ENCODE results near the gene ZNRD2. TPM values are rescaled to one million over a fixed set of nuclear protein-coding genes. Genes with fewer than 3 reads are reported as not detected.
A peak's percentile ranks its signal among the peaks of the same experiment; 100 is the strongest.

Gene ZNRD2
- polyA plus RNA-seq, 3 donors, result 50.0 to 72.9 (median 58.8) TPM

- no peak overlapping the region for H3K27ac ChIP-seq (ENCODE audit: low read depth, low read length)
- WGBS, 3 donors, result 78 to 89% (median 85%) methylated on average over 22 of the region's 22 CpGs
These were observed 22.7 kb downstream of the ZNRD2 start for GRCh38 chr11:65592858-65593517.

DNA sequence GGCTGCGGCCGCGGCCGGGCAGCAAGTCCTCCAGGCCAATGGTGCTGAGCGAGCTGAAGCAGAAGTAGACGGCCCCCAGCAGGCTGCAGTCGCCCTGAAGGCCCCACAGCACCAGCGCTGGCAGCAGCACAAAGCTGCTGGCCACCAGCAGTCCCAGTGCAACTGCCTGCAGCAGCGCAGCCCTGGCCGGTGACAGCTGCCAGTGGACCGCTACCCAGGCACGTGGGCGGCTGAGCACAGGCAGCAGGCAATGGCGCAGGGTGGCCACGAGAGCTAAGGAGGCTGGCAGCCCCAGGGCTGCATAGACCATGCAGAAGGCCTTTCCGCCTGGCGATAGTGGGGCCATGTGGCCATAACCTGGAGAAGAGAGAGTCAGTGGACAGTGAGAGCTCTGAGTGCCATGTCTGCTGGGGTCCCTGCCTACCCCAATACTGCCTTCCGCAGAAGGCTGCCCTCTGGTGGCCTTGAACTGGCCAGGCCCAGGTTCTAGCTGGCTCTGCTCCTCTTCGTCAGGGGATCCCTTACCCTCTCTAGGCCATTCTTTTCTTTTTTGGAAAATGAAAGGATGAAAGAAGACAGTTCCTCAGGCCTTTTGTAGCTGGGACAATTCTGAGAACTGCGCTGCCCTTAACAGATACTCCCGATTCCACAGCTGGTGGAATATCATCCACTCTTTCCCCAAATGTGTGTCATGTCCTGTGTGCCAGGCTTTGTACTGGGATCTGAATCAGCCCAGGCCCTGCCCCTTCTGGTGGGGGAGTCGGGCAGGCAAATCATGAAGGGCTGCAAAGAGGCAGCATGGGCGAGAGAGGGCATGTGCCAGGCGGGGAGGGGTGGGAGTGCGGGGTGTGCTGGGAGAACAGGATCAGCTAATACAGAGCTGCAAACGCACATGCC is 23.5 kb downstream of the ZNRD2 start:
- H3K27ac ChIP-seq (ENCODE audit: low read depth, low read length), result no peak overlapping the region

DNA sequence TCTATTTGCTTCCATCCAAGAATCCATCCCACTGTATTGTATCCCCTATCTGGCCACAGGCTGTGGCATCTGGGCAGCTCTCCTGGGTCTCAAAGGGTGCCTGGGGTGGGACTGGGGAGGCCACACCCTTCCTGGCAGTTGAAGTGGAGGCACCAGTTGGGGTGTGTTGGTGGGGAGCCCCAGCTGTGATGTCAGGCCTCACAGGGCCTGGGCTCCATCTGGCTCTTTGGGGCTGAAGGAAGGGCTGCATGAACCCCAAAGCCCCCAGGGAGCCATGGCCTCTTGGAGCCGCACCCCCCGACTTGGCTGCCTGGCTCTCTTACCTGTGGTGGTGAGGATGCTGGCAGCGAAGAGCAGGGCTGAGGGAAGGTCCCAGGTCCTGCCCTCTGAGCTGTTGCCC is 24.9 kb downstream of the ZNRD2 start:
- WGBS, 3 donors, result 75 to 82% (median 81%) methylated on average over 3 of the region's 3 CpGs
- no peak overlapping the region for H3K27ac ChIP-seq (ENCODE audit: low read depth, low read length)

More for the DNA sequence above, 23.5 kb downstream of the ZNRD2 start:
- WGBS, 3 donors, result 80 to 84% (median 83%) methylated on average over 26 of the region's 26 CpGs

DNA sequence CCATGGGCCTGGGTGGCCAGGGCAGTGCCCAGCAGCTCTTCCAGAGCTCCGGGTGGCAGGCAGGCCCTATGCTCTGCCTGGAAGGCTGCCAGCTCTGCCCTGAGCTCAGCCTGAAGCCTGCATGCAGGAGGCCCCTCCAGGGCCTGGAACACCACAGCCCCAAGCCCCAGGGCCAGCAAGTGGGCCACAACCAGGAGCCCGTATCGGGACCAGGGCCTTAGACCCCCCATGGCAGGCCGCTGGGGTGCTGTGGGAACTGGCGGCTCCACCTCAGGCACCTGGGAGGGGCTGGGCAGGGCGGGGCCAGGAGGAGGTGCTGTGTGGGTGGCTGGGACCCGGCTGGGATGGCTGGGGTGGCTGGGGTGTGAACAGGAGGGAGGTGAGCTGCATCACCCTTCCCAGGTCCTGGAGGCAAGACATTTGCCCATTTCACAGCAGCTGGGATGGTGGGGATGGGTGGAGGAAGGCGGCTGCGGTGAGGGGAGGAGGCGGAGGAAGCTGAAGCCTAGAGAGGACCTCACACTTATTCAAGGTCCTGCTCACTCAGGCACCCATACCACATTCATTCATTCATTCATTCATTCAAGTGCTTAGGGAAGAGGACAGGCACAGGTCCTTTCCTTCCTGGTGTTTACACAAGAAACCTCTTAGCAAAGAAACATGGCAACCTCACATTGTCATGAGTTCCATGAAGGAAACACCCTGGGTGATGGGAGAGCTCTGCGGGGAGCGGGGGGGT is 25.4 kb downstream of the ZNRD2 start, which contains the start of gene KCNK7:
Gene KCNK7, minus strand, starts transcription at position 258 of the 739 bp plus-strand sequence. Its CDS starts 28 bp downstream, at position 230.
- WGBS, 3 donors, result 70 to 76% (median 71%) methylated on average over 12 of the region's 12 CpGs
- H3K27ac ChIP-seq (ENCODE audit: low read depth, low read length), result no peak within 1 kb of the TSS

- WGBS, 3 donors, result 80 to 81% (median 81%) methylated on average over 6 of the region's 6 CpGs
- H3K27ac ChIP-seq (ENCODE audit: low read depth, low read length), result no peak overlapping the region
These were observed 26.2 kb downstream of the ZNRD2 start for GRCh38 chr11:65596520-65596919.

GRCh38 chr11:65598258-65598699 is 28.0 kb downstream of the ZNRD2 start:
- H3K27ac ChIP-seq (ENCODE audit: low read depth, low read length), result no peak overlapping the region
- 84 to 94% (median 92%) methylated on average over 15 to 16 of the region's 16 CpGs for WGBS, 3 donors

DNA sequence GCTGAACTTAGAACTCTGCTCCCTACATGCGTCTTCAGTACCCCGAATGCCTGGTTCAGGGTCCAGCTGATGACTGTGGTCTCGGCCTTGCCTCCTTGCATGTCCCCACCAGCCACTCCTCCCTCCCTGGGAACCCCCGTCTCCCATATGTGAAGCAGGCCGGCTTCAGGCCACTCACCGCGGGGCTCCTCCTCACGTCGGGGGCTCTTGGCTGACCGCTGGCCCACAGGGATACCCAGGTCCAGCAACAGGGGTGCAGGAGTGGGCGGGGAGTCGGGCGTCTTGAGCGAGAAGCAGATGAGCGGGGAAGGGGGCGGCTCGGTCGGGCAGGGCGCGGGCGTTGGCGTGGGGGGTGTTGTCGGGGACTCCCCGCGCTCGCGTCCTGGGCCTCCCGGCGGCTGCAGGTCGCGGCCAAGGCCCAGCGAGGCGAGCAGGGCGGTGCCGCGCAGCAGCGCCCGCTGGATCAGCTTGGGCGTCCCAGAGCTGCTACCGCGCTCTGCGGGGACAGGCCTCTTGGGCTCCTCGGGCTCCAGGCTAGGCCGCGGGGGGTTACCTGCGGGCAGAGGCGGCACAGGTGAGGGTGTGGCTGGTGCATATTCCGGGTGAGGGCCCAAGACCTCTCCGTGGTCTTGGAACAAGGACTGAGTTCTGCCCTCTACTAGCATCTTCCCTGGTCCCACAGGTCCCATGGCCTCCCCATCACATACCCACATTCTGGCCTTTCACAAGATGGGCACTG is 29.1 kb downstream of the ZNRD2 start:
- H3K27ac ChIP-seq (ENCODE audit: low read depth, low read length), result no peak overlapping the region
- 87 to 90% (median 88%) methylated on average over 29 to 49 of the region's 49 CpGs for WGBS, 3 donors

DNA sequence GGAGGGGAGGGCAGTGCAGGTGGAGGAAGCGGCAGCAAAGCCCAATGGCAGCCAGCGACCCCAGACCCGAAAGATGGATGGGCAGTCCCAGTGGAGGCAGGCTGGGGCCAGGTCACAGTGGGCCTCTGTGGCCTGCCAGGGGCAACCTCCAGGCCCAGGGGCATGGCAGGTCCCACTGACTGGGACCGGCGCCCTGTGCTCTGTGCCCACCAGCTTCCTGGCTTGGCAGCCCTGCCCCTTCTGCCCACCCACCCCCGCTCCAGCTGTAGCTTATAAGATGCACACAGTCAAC is 29.6 kb downstream of the ZNRD2 start:
- WGBS, 3 donors, result 94 to 100% (median 98%) methylated on average over 5 to 6 of the region's 6 CpGs
- no peak overlapping the region for H3K27ac ChIP-seq (ENCODE audit: low read depth, low read length)

DNA sequence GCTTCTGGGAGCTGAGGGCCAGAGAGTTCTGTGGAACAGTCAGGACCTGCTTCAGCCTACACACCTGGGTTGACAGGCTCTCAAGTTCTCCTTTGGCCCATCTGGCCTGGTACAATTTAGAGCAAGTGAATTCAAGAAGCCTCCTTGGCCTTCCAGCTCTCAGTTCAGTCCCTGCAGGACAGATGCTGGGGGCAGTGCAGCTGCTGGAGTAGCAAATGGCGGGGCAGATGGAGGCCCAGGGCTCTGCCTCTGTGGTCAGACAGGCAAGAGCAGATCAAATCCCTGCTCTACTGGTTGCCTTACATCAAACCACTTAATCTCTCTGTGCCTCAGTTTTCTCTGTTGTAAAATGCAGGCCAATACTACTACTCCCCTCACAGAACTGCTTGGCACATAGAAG is 34.0 kb downstream of the ZNRD2 start:
- H3K27ac ChIP-seq (ENCODE audit: low read depth, low read length), result no peak overlapping the region
- WGBS, 3 donors, result 94 to 100% (median 98%) methylated on average over 1 of the region's 1 CpG

DNA sequence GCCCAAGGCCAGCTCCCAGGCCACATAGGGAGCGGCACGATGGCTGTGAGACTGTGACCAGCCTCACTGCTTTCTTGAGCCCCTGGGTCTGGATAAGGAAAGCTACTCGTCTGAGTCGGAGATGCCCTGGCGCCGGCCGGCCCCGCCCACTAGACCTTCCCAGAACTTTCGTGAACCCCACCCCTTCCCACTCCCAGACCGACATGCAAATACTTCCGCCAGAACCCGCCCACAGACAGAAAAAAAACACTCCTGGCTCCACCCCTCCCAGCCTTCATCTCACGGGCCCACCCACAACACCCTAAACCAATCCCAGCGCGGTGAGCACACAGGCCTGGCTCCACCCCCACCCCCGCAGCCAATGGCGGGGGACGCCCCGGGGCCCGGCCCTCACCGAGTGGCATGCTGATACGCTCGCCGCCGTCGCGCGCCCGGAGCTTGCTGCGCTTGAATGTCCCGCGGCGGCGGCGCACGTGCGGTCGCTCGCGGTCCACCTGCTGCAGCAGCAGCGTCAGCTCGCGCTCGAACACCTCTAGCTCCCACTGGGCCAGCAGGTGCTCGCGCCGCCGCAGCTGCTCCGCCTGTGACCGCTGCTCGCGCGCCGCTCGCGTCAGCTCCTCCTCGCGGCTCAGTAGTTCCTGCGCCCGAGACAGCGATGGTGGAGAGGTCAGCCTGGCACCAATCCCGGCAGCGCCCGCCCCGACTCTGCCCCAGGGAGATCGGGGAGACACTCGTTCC is 36.8 kb downstream of the ZNRD2 start:
- 41 to 59% (median 53%) methylated on average over 46 to 67 of the region's 67 CpGs for WGBS, 3 donors

GRCh38 chr11:65607614-65608426 is 37.5 kb downstream of the ZNRD2 start:
- WGBS, 3 donors, result 82 to 86% (median 85%) methylated on average over 37 of the region's 37 CpGs
- H3K27ac ChIP-seq (ENCODE audit: low read depth, low read length), result no peak overlapping the region

More for the DNA sequence above, 36.8 kb downstream of the ZNRD2 start:
- peak overlapping the region; percentile 56 for H3K27ac ChIP-seq (ENCODE audit: low read depth, low read length)

DNA sequence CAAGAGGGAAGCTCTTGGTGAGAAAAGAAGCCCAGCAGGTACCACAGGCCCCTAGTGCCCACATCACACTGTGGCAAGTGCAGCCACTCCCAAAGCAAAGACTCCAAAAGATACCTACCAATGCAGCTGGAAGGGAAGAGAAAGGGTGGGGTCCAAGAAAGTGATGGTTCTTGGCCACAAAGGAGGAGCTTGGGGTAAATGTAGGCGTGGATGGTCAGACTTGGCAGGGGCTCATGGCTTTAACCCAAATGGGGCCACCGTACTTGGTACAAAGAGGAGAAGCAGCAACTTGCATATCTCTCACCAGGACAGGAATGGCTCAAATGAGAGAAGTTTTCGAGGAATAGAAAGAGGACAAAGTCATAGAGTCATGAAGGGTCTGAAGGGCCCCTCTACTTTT is 39.0 kb downstream of the ZNRD2 start:
- WGBS, 3 donors, result 53 to 76% (median 56%) methylated on average over 3 of the region's 3 CpGs
- no peak overlapping the region for H3K27ac ChIP-seq (ENCODE audit: low read depth, low read length)

GRCh38 chr11:65609665-65610064 is 39.4 kb downstream of the ZNRD2 start:
- 69 to 81% (median 77%) methylated on average over 5 of the region's 5 CpGs for WGBS, 3 donors
- H3K27ac ChIP-seq (ENCODE audit: low read depth, low read length), result no peak overlapping the region

GRCh38 chr11:65610404-65610803 is 40.1 kb downstream of the ZNRD2 start:
- 44 to 61% (median 49%) methylated on average over 6 of the region's 6 CpGs for WGBS, 3 donors
- H3K27ac ChIP-seq (ENCODE audit: low read depth, low read length), result no peak overlapping the region

DNA sequence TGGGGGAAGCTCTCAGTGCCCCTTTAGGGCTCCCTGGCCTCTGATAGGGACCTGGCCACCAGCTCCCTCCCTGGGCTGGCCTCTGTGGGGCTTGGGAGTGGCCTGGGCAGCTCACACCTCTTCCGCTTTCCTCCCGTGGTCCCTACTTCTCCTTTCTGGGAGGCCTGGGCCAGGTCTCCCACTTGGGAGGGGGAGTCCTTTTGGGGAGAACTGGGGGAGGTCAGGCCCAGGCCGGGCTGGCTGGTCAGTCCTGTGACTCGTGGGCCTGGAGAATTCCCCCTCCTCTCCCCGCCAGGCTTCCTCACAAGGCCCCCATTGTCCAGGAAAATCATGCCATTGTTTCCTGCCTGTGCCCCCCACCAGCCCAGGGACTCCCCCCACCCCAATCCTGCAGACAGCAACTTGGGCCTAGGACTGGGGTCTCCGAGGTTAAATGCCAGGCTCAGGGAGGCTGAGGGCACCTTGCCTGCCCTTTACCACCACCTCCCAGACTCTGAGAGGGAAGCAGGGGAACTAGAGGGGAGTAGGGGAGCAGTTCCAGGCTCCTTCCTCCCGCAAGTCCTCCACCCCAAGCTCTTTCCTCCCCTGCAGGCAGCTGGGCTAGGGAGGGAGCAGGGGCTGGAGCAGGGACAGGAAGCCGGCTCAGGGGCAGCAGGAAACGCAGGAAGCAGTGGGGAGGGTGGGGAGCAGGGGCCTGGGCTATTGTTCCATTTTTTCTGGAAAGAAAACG is 40.9 kb downstream of the ZNRD2 start:
- 13 to 55% (median 23%) methylated on average over 10 of the region's 10 CpGs for WGBS, 3 donors
- H3K27ac ChIP-seq (ENCODE audit: low read depth, low read length), result no peak overlapping the region

All from adipose tissue (tissue), 3 donors.